Activated CD8-positive, alpha-beta memory T cell treated with anti-CD3 and anti-CD28 coated beads for 36 hours (primary cell): ENCODE results near the gene PTPRS. TPM values are rescaled to one million over a fixed set of nuclear protein-coding genes. Genes with fewer than 3 reads are reported as not detected.

ENCODE experiments used
- CTCF ChIA-PET: fragments of 350-600 bp; sonication (Branson Sonifier 250); formaldehyde crosslinking; loops from one replicate; lab custom pipeline; 2021; ENCODE audit warnings: antibody characterized with exemption; lab: Charles Lee
- POLR2A ChIA-PET: fragments of 350-600 bp; sonication (Branson Sonifier 250); formaldehyde crosslinking; loops from one replicate; lab custom pipeline; 2021; ENCODE audit warnings: antibody characterized with exemption; lab: Charles Lee
- total RNA-seq, 2 experiments: library from RNA; stranded (reverse); gene quantifications; one replicate each; pipeline ENCODE4 v1.2.3, GENCODE V29; 2021

PTPRS gene
- total RNA-seq, 2 experiments from 2014 or later, result 0.93 to 1.3 TPM

DNA sequence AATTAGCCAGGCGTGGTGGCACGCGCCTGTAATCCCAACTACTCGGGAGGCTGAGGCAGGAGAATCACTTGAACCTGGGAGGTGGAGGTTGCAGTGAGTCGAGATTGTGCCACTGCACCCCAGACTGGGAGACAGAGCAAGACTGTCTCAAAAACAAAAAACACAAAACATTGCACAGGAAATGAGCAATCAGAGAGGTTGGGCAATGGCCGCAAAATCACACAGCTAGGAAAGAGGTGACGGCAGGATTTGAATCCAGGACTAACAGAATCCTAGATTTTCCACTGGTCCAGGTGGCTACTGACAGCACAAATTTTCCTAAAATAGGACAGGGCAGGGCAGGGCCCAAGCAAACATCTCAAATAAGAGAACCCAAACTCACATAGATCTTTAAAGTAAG lies 23.3 kb downstream of the PTPRS start:
- ChIA-PET CTCF (no interaction called here), POLR2A (interaction anchor here (0.7 kb wide), 1 partner anchor 1889 kb away, joined by 4 read pairs; no protein-coding TSS in a partner anchor)

GRCh38 chr19:5316138-5316537 lies 24.5 kb downstream of the PTPRS start:
- CTCF ChIA-PET, result no interaction called here
- POLR2A ChIA-PET, result interaction anchor here (0.6 kb wide), 1 partner anchor 256 kb away, joined by 3 read pairs; no protein-coding TSS in a partner anchor

DNA sequence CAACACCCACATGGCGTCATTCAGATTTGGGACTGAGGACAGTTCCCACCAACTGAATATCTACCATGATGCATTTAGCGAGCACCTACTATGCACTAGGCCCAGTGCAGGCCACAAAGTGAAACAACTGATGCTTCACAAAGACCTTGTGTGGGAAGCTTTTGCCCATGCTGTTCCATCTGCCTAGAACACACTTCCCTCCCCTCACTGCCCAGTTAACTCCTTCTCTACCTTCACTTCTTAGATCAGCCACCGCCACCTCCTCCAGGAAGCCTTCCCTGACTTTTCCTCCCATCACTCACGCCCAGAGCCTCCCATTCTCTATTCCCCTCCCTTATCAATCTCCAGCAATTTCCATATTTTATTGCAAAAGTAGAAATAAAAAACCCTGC lies 25.7 kb downstream of the PTPRS start:
- CTCF ChIA-PET, result no interaction called here
- POLR2A ChIA-PET, result no interaction called here

DNA sequence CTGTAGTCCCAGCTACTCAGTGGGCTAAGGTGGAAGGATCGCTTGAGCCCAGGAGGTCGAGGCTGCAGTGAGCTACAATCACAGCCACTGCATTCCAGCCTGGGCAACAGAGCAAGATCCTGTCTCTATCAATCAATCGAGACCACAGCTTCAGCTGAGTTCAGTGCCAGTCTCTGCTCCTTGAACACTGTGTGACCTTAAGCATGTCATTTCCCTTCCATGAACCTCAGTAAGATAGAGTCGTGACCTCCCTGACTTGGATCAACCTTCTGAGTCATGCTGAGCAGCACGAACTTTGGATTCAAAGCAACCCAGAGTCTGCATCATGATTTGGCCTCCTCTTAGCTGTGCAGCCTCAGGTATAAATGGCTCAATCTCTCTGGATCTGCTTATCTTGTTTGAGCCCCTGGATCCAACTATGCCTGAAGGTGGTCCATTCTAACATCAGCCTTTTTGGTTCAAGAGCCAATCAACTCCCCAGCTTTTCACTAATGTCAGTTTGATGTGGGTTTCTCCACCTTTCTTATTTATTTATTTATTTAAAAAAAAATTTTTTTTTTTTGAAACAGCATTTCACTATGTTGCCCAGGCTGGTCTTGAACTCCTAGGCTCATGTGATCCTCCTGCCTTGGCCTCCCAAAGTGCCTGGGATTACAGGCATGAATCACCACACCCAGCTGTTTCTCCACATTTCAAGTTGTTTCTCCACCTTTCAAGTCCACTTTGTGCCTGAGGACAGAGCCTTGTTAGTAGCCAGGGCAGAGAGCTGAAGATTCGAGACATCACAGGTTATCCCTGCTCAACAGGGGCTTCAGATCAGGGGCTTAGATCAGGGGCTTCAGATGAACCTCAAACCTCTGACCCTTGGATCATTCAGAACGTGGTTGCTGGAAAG lies 26.4 kb downstream of the PTPRS start:
- ChIA-PET POLR2A (no interaction called here), CTCF (no interaction called here)

GRCh38 chr19:5313307-5313706 lies 27.3 kb downstream of the PTPRS start:
- POLR2A ChIA-PET, result no interaction called here
- CTCF ChIA-PET, result no interaction called here

DNA sequence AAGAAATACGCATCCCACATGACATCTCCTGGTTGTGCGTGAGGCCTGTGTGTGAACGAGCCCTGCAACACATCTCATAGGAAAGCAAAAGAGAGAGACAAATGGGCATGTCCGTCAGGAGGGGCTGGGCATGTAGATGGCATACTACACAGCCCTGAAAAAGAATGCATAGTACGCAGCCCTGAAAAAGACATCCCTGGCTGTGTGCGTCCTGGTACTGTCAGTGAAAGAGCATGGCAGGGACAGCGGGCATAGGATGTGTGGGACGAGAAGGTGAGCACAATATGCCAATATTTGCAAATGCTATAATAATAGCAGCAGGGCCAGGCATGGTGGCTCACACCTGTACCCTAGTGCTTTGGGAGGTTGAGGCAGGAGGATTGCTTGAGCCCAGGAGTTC lies 28.6 kb downstream of the PTPRS start:
- CTCF ChIA-PET, result no interaction called here

DNA sequence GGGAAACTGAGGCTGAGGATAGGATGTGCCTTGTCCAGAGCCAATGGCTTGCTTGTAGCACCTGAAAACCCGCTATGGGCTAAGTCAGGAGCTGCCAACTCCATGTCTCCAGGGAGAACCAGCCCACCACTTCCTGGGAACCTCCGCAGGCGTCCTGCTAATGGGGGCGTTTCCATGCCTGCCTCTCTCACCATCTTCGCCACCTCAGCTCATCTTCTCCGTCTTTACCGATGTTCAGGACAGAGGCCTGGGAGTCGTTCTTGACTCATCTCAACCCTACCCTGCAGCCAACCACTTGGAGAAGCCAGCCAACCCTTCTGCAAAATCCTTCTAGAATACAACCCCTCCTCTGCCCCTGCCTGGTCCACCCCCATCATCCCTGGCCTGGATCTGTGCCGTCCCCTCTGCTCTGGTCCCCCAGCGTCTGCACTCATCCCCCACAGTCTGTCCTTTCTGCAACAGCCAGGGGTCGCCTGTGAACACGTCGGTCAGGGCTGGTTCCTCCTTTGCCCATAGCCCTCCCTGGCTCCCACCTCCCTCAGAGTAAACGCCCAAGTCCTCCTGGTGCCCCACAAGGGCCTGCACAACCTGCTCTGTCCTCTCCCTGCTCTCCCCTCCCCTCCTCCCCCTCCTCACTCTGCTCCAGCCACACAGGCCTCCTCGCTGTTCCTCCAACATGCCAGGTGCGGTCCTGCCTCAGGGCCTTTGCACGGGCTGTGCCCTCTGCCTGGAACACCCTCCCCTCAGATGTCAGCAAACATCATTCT lies 31.0 kb downstream of the PTPRS start:
- CTCF ChIA-PET, result no interaction called here
- POLR2A ChIA-PET, result no interaction called here

More for the DNA sequence above, 28.6 kb downstream of the PTPRS start:
- POLR2A ChIA-PET, result no interaction called here

DNA sequence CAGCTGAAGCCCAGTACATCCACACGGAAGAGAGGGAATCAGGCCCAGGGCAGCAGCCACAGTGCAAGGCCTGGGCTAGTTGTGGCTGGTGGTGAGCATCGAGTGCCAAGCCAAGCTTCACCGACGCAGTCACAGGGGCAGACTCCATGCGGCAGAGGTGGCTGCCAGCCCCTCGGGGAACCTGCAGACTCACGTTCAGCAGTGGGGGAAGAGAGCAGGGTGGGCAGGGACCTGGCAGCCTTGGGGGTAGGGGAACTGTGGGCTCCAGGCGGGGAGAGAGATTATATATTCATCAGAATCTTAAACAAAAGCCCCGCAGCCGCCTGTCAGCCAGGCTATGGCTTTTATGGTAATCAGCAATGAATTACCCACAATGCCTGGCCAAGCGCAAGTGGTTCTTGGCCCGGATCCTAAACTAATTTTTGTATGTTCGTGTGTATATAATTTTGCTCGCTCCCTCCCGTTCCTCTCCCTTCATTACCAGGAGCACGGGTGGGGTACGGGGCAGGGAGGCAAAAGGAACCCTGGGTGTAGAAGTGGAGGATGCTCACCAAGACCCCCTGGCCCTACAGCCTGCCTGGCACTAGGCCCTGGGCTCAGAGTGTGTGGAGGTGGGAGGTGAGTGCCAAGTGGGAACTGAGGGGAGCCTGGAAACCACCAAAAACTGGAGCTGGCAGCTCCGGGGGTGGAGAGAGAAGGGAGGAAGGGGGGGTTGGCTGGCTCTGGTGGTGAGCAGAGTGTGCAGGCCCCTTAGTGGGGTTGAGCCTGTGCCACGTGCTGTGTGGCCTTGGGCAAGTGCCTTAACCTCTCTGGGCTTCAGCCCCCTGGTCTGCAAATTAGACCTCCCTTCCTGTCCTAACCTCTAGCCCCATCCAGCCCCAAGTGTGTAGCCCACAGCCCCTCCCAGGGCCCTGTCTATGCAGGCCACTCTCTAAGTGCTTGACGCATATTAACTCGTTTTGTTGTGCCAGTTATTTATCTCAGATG lies 31.9 kb downstream of the PTPRS start:
- ChIA-PET POLR2A (no interaction called here), CTCF (no interaction called here)

DNA sequence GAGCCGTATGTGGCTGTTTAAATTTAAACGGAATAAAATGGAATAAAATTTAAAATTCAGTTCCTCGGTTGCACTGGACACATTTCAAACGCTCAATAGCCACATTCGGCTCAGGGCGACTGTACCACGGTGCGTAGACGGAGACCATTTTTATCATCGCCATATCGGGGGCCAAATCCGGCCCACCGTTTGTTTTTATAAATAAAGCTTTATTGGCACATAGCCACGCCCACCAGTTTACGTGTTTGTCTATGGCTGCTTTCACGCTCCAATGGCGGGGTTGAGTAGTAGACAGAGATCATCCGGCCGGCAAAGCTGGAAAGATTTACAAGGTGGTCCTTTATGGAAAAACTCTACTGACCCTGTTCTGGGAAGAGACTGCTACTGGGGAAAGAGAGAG lies 33.0 kb downstream of the PTPRS start:
- ChIA-PET POLR2A (no interaction called here), CTCF (no interaction called here)

DNA sequence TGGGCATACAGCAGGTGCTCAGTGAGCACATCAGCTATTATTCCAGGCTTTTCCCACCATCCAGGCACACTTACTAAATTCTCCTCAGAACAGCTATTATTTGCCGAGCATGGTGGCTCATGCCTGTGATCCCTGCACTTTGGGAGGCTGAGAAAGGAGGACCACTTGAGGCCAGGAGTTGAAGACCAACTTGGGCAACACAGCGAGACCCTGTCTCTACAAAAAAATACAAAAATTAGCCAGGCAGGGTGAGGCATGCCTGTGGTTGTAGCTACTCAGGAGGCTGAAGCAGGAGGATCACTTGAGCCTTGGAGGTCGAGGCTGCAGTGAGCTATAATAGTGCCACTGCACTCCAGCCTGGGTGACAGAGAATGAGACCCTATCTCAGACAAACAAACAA lies 35.4 kb downstream of the PTPRS start:
- ChIA-PET CTCF (no interaction called here), POLR2A (no interaction called here)

DNA sequence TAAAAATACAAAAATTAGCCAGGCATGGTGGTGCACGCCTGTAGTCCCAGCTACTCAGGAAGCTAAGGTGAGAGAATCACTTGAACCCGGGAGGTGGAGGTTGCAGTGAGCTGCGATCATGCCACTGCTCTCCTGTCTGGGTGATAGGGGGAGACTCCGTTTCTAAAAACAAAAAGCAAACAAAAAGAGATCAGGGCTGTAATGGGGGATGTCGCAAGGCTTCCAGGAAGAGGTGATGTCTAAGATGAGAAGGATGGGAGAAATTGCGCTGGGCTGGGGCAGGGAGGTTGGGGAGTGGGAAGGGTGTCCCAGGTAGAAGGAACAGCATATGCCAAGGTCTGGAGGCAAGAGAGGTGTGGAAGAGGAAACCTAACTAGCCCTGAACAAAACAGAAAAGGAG lies 36.1 kb downstream of the PTPRS start:
- ChIA-PET CTCF (no interaction called here), POLR2A (no interaction called here)

- CTCF ChIA-PET, result no interaction called here
- POLR2A ChIA-PET, result no interaction called here
Observed at GRCh38 chr19:5303208-5303607, 37.4 kb downstream of the PTPRS start.

DNA sequence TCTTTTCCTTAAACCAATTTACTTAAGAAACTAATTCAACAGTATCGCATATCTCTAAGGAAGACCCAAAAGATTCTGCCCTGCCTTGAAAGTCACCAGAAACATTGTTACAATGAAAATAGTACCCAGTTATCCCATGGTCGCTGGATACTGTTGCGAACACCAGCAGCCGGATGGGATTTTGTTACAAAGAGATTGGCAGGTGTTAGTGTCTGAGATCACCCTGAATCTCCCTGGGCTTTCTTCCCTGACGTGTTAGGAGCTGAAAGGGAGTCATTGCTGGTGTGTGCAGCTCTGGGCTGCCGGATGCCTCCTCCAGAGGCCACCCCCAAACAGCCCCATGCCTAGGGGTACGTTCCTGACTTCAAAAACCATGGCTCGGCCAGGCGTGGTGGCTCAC lies 38.2 kb downstream of the PTPRS start:
- POLR2A ChIA-PET, result no interaction called here
- CTCF ChIA-PET, result no interaction called here

DNA sequence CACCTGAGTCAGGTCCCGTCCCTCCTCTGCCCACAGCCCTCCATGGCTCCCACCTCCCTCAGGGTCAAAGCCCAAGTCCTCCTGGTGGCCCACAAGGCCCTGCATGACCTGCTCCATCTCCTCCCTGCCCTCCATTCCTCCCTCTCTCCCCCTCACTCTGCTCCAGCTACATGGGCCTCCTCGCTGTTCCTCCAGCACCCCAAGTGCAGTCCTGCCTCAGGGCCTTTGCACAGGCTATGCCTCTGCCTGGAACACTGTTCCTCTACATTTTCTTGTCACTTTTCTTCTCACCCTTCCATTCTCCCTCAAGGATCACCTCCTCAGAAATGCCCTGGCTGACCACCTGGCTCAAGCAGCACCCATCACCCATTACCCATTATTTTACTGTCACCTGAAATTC lies 41.5 kb downstream of the PTPRS start:
- POLR2A ChIA-PET, result no interaction called here

GRCh38 chr19:5298471-5298901 lies 42.1 kb downstream of the PTPRS start:
- ChIA-PET CTCF (no interaction called here), POLR2A (no interaction called here)

More for the DNA sequence above, 41.5 kb downstream of the PTPRS start:
- CTCF ChIA-PET, result no interaction called here

GRCh38 chr19:5297272-5297669 lies 43.3 kb downstream of the PTPRS start:
- POLR2A ChIA-PET, result no interaction called here
- CTCF ChIA-PET, result no interaction called here

GRCh38 chr19:5296457-5297271 lies 43.9 kb downstream of the PTPRS start:
- CTCF ChIA-PET, result no interaction called here
- POLR2A ChIA-PET, result no interaction called here

DNA sequence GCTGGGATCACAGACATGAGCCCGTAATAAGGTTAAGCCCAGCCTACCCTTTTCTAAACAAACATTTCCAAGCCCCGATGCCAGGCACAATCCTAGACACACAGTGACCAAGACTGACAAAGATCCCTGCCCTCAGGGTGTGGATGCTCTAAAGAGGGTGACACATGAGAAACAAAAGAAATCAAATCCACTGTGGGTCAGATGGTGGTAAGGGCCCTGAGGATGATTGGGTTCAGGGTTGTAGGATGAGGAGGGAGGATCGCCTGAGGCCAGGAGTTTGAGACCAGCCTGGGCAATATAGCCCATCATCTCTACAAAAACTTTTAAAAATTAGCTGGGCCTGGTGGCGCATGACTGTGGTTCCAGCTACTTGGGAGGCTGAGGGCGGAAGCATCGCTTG lies 44.6 kb downstream of the PTPRS start:
- CTCF ChIA-PET, result no interaction called here
- POLR2A ChIA-PET, result no interaction called here
